GM19351 (cell line): ENCODE data around the gene DRD3.

Experiments
- ATAC-seq: cut with Tn5 transposase; IDR thresholded peaks from one replicate; pipeline ENCODE4 v1.9.1; 2021; ENCODE audit warnings: mild to moderate bottlenecking, moderate library complexity; ENCODE audit not compliant: unreplicated experiment

Gene DRD3

GRCh38 chr3:114122027-114122709 lies 56.7 kb downstream of the DRD3 start:
- no peak for ATAC-seq

- ATAC-seq: no peak
Observed at GRCh38 chr3:114120211-114120610, 58.6 kb downstream of the DRD3 start.

GRCh38 chr3:114119776-114120175 lies 59.1 kb downstream of the DRD3 start:
- no peak for ATAC-seq

- ATAC-seq: no peak
Observed at GRCh38 chr3:114115143-114115542, 63.7 kb downstream of the DRD3 start.

- no peak for ATAC-seq
Observed at GRCh38 chr3:114114719-114115118, 64.1 kb downstream of the DRD3 start.

- ATAC-seq: no peak
Observed at GRCh38 chr3:114112696-114113095, 66.2 kb downstream of the DRD3 start.

GRCh38 chr3:114111060-114111770 lies 67.6 kb downstream of the DRD3 start:
- no peak for ATAC-seq

- ATAC-seq: no peak
Observed at GRCh38 chr3:114110439-114110838, 68.4 kb downstream of the DRD3 start.

- ATAC-seq: no peak
Observed at GRCh38 chr3:114108137-114108536, 70.7 kb downstream of the DRD3 start.

GRCh38 chr3:114104414-114104813 lies 74.4 kb downstream of the DRD3 start:
- no peak for ATAC-seq

GRCh38 chr3:114103858-114104257 lies 75.0 kb downstream of the DRD3 start:
- ATAC-seq: no peak

GRCh38 chr3:114103181-114103580 lies 75.7 kb downstream of the DRD3 start:
- no peak for ATAC-seq

- ATAC-seq: no peak
Observed at GRCh38 chr3:114101101-114101500, 77.8 kb downstream of the DRD3 start.

GRCh38 chr3:114095796-114096195 lies 83.1 kb downstream of the DRD3 start:
- ATAC-seq: no peak

- ATAC-seq: no peak
Observed at GRCh38 chr3:114093596-114093995, 85.3 kb downstream of the DRD3 start.

GRCh38 chr3:114093016-114093380 lies 85.9 kb downstream of the DRD3 start:
- no peak for ATAC-seq

GRCh38 chr3:114092151-114093015 lies 86.5 kb downstream of the DRD3 start:
- no peak for ATAC-seq

- ATAC-seq: no peak
Observed at GRCh38 chr3:114089675-114090074, 89.2 kb downstream of the DRD3 start.

- ATAC-seq: no peak
Observed at GRCh38 chr3:114086356-114086755, 92.5 kb downstream of the DRD3 start.

GRCh38 chr3:114083112-114083511 lies 95.7 kb downstream of the DRD3 start:
- ATAC-seq: no peak

- ATAC-seq: no peak
Observed at GRCh38 chr3:114081037-114081436, 97.8 kb downstream of the DRD3 start.

- ATAC-seq: no peak
Observed at GRCh38 chr3:114080201-114080600, 98.7 kb downstream of the DRD3 start.
